Measurements from ENCODE around the gene PCYT2. TPM values are rescaled to one million over a fixed set of nuclear protein-coding genes. Genes with fewer than 3 reads are reported as not detected.

Gene PCYT2
- total RNA-seq, 4 donors from 2014 or later: 4.1 to 27.7 (median 18.8) TPM

DNA sequence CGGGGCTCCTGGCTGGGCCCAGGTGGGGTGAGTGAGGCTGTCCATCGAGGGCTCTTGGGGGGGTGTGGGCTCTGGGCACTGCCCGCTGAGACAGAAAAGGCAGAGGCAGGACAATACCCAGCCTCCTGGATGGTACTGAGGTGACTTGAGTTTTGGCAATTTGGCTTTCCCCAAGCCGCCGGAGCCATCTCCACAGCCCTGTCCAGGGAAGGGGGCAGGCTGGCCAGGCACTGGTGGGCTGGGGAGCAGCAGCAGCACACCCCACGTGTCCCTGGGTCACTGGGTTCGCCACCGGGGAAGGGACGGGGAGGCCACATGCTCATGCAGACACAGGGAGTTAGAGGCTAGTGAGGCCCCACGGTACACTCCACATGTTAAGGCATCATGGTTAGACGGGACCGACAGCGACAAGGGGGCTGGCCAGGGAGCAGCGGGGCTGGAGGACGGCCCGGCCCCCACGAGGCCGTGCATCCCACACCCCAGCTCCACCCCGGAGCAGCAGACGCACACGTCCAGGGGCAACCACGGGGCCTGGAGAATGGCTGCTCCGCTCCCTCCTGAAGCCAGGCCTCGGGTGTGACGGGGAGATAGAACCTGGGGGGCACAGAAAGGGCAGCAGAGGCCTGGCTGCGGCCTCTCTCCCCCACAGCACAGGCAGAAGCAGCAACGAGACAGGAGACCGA is 43.1 kb downstream of the PCYT2 start:
- peak overlapping the region; percentile 96 to 97 for H3K27ac ChIP-seq

DNA sequence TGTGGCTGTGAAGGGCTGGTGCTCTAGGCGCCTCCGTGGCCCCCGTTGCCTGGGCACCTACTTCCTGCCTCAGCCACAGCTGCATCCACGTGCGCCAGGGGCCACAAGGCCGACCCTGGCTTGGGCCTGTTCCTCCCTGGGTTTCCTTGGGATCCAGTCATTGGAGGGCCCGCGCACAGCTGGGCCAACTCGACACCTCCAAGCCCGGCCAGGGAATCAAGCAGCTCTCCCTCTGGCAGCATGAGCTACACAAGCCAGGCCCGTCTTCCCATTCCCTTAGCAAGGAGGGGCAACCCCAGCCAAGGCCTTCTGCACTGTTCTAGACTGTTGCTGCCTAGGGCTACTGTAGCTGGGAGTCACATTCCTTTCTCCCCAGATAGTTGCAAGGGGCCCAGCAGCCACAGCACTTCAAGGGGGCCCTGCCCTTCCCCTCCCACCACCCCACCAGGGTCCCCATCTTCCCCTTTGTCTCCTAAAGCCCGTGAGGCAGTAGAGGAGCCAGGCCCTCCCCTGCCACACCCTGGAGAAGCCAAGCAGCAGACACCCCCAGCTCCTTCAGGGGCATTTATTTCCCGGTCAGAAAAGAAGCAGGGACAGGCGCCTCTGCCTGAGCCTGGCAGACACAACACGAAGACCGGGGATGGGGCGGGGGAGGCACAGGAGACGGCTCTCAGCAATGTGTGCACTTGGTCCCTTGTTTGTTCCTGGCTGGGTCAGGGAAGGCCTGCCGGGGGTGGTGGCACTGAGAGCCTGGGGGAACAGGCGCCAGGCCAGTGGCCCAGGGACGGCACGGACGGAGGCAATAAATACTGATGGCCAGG is 43.8 kb downstream of the PCYT2 start:
- Histone ChIP-seq H3K4me3 (no peak overlapping the region), H3K9me3 (no peaks in the 10 kb centered on the region), H3K4me1 (peaks cover 0 to 34% of the 10 kb centered on the region in 2 donors), H3K27me3 (no peaks in the 10 kb centered on the region), H3K36me3 (no peaks in the 10 kb centered on the region), H3K27ac (peak overlapping the region; percentile 96 to 97)
- TF ChIP-seq, protein P1, sequence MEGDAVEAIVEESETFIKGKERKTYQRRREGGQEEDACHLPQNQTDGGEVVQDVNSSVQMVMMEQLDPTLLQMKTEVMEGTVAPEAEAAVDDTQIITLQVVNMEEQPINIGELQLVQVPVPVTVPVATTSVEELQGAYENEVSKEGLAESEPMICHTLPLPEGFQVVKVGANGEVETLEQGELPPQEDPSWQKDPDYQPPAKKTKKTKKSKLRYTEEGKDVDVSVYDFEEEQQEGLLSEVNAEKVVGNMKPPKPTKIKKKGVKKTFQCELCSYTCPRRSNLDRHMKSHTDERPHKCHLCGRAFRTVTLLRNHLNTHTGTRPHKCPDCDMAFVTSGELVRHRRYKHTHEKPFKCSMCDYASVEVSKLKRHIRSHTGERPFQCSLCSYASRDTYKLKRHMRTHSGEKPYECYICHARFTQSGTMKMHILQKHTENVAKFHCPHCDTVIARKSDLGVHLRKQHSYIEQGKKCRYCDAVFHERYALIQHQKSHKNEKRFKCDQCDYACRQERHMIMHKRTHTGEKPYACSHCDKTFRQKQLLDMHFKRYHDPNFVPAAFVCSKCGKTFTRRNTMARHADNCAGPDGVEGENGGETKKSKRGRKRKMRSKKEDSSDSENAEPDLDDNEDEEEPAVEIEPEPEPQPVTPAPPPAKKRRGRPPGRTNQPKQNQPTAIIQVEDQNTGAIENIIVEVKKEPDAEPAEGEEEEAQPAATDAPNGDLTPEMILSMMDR (IDR thresholded peaks at IDR 0.05): no peak
- no peak for TF ChIP-seq POLR2A (IDR thresholded peaks at IDR 0.05)
- DNase-seq: no peak
- intact Hi-C loops (cut with DNase I; ENCODE audit: low total_unique reads): no loop called here

More for the DNA sequence above, 43.1 kb downstream of the PCYT2 start:
- intact Hi-C loops (cut with DNase I; ENCODE audit: low total_unique reads): no loop called here
- Histone ChIP-seq H3K27me3 (no peaks in the 10 kb centered on the region), H3K36me3 (no peaks in the 10 kb centered on the region), H3K9me3 (no peaks in the 10 kb centered on the region), H3K4me1 (peaks cover 0 to 34% of the 10 kb centered on the region in 2 donors), H3K4me3 (no peak overlapping the region)
- TF ChIP-seq, protein P1 (IDR thresholded peaks at IDR 0.05): no peak
- no peak for TF ChIP-seq POLR2A (IDR thresholded peaks at IDR 0.05)
- DNase-seq: no peak

DNA sequence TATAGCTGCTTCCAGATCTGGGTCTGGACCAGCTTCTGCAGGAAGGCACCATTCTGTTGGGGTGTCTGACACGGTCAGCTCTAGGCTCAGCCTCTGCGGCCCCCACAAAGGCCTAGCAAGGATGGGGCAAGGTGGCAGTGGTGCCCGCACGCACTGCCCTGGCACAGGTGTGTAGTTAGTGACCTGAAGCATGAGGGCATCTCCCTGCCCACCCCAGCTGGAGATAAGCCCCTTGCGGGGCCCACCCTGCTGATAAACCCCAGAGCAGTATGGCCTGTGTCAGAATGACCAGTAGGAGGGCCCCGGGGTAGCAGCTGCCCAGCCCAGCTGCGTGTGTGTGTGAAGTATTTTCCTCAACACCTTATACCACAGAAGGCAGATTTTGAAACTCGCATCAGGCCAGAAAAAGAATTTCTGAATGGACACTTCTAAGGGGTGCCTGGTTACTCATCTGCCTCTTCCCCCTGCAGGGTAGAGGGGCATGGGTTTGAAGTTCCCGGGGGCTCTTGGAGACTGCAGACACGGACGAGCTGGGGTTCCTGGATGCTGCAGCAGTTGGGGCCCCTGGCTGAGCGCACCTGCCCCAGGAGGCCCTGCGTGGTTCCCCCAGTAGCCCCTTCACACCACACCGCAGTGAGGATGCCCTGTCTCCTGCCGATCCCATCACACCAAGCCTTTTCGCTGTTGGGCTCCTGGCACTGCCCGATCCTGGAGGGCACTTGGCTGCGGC is 44.6 kb downstream of the PCYT2 start:
- Histone ChIP-seq H3K27ac (peak overlapping the region in 1 of 2 donors; percentile 97), H3K9me3 (no peaks in the 10 kb centered on the region), H3K27me3 (no peaks in the 10 kb centered on the region), H3K36me3 (no peaks in the 10 kb centered on the region), H3K4me1 (peaks cover 4 to 34% of the 10 kb centered on the region in 2 donors), H3K4me3 (no peak overlapping the region)
- intact Hi-C loops (cut with DNase I; ENCODE audit: low total_unique reads): no loop called here
- TF ChIP-seq, protein P1 (IDR thresholded peaks at IDR 0.05): no peak
- no peak for DNase-seq

DNA sequence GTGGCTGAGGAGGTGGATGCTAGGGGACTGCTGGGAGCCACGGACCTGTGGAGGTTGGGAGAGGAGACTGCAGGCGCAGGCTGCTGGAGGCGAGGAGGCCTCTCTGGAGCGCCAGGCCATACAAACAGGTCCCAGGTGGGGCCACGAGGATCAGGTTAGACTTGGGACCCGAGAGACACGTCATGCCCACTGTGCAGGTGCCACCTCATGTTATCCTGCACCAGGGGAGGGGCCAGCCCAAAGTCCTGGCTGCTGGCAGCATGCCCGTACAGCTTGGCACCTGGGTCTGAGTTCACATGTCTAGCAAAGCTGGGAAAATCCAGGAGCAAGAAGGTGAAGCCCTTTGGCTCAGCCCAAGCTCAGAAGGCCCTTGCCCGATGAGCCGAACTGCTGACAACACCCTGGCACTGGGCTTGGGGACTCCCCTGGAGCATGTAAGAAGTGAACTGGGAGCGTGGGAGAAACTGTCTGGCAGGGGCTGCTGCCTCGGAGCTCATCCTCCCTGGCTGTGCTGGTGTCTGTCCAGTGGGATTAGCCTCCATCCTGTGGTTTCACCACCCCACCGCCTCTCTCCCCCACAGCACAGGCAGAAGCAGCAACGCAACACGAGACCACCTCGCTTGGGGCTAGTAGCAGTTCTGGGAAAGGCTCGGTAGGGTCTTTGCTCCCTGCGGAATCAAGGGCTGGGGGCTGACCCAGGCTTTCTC is 45.3 kb downstream of the PCYT2 start:
- TF ChIP-seq, protein P1 (IDR thresholded peaks at IDR 0.05): no peak
- TF ChIP-seq POLR2A (IDR thresholded peaks at IDR 0.05): no peak
- no peak overlapping the region for H3K4me3 ChIP-seq
- intact Hi-C loops (cut with DNase I; ENCODE audit: low total_unique reads): no loop called here
- peak in 1 of 2 donors; percentile 44 for DNase-seq
- no peaks in the 10 kb centered on the region for H3K9me3 ChIP-seq
- H3K4me1 ChIP-seq: peaks cover 4 to 34% of the 10 kb centered on the region in 2 donors
- no peak overlapping the region for H3K27ac ChIP-seq
- no peaks in the 10 kb centered on the region for H3K36me3 ChIP-seq
- H3K27me3 ChIP-seq: no peaks in the 10 kb centered on the region

All from uterus (tissue), 4 donors.